Adrenal gland (tissue), 12 donors: ENCODE measurements around the gene FMN2. TPM values are rescaled to one million over a fixed set of nuclear protein-coding genes. Genes with fewer than 3 reads are reported as not detected.

Source experiments
- DNase-seq, 7 donors: peaks; one replicate each; pipeline ENCODE4 v3.0.0-alpha.2; 2019 to 2020
- H3K27ac ChIP-seq, 5 donors: fragments of 200-600 bp; sonication (generic) in 4 of 5; 1 replicate in 3 of 5; 2 replicates in 2 of 5; pipeline versions ENCODE4 v1.5.1 to v1.8.0; 2016 to 2020; ENCODE audit warnings: mild to moderate bottlenecking in 1 of 5
- H3K27me3 ChIP-seq: fragments of 200-600 bp; 2 replicates; pipeline ENCODE4 v1.8.0; 2021
- H3K36me3 ChIP-seq, 2 donors: fragments of 200-600 bp; replicated peaks in 1 of 2; 1 replicate in 1 of 2; 2 replicates in 1 of 2; pipeline versions ENCODE4 v1.5.1 to v1.8.0; 2018 to 2022
- H3K4me1 ChIP-seq, 2 donors: fragments of 200-600 bp; replicated peaks in 1 of 2; 1 replicate in 1 of 2; 2 replicates in 1 of 2; pipeline versions ENCODE4 v1.5.1 to v1.8.0; 2018 to 2021
- H3K4me3 ChIP-seq, 4 donors: fragments of 200-600 bp; sonication (generic) in 3 of 4; one replicate each; pipeline ENCODE4 v1.5.1; 2016 to 2018
- H3K9me3 ChIP-seq, 3 donors: fragments of 200-600 bp; sonication (generic) in 1 of 3; replicated peaks in 1 of 3; 1 replicate in 2 of 3; 2 replicates in 1 of 3; pipeline versions ENCODE4 v1.5.1 to v1.8.0; 2016 to 2021
- CTCF ChIP-seq, 6 experiments: fragments of 450-650 bp in 4 of 6; fragments of 200-600 bp in 2 of 6; sonication (generic) in 1 of 6; IDR thresholded peaks; 1 replicate in 5 of 6; 2 replicates in 1 of 6; pipeline versions ENCODE4 v1.5.1 to v1.8.0; 2016 to 2021; ENCODE audit warnings: antibody characterized with exemption in 6 of 6, mild to moderate bottlenecking in 2 of 6, moderate library complexity in 1 of 6
- POLR2A ChIP-seq, 2 donors: fragments of 450-650 bp; IDR thresholded peaks; one replicate each; pipeline ENCODE4 v1.6.1; 2017; ENCODE audit warnings: antibody characterized with exemption in 2 of 2, mild to moderate bottlenecking in 2 of 2, moderate library complexity in 1 of 2
- WGBS, 4 donors: extraction: QIAGEN DNeasy Blood & Tissue Kit in 2 of 4; methylation state at CpG; one replicate each; pipeline versions ENCODE4 v1.1.5 to v1.1.7; 2013 to 2017; 5-methylcytosine and 5-hydroxymethylcytosine counted together
- intact Hi-C, 2 donors: fragments of 100-400 bp; cut with DNase I; formaldehyde crosslinking; loops; one replicate each; pipeline versions ENCODE4 v1.14.1 to v1.15.0; 2022 to 2023
- polyA plus RNA-seq, 3 donors: library from polyadenylated mRNA; stranded (reverse); fragments of 200-250 nt in 2 of 3; fragments of 350-450 nt in 1 of 3; fragmentation: Illumina TruSeq in 1 of 3; extraction: RNeasy Lipid Tissue Mini Kit (QIAGEN cat#74804) in 1 of 3; gene quantifications; one replicate each; pipeline ENCODE4 v1.2.3, GENCODE V29; 2013 to 2014
- total RNA-seq, 9 donors: library from RNA; depleted of rRNA in 4 of 9; stranded (reverse); fragments of >200 nt in 4 of 9; fragments of 120-200 nt in 1 of 9; fragmentation: NEBNext Ultra II Directional in 1 of 9; extraction: Animal tissue kit (Norgen Biotek cat#: 25700) in 1 of 9; gene quantifications; one replicate each; pipeline versions ENCODE4 v1.1.0 to v1.2.4, GENCODE V29; 2013 to 2023
- donor health status: healthy with polysubstance abuse.
- donor health status: Bipolar disorder and iron deficiency.
- donor health status: DM: yes; HTN: yes; CAD: no.
- donor health status: DM: no; HTN: no; CAD: no.
- donor health status: DM: no; HTN: no; CAD: no.
- donor health status: DM: yes; HTN: yes; CAD: no.

The FMN2 gene
- total and polyA plus RNA-seq, 12 donors: 0.69 to 9.8 (median 3.1) TPM

- no peak for DNase-seq
- H3K4me1 ChIP-seq: peaks cover 0 to 5% of the 10 kb centered on the region in 2 donors
- TF ChIP-seq CTCF (IDR thresholded peaks at IDR 0.05) (no peak), POLR2A (IDR thresholded peaks at IDR 0.05) (no peak)
- H3K4me3 ChIP-seq: no peak overlapping the region
- WGBS, 4 donors: 31 to 47% (median 40%) methylated on average over 2 of the region's 2 CpGs
- no peaks in the 10 kb centered on the region for H3K9me3 ChIP-seq
- no peaks in the 10 kb centered on the region for H3K36me3 ChIP-seq
- H3K27ac ChIP-seq: no peak overlapping the region
- no peaks in the 10 kb centered on the region for H3K27me3 ChIP-seq
- intact Hi-C loops: no loop called here
These were observed 202.0 kb downstream of the FMN2 start for GRCh38 chr1:240293706-240294105.

- TF ChIP-seq POLR2A (IDR thresholded peaks at IDR 0.05): no peak
- TF ChIP-seq CTCF (IDR thresholded peaks at IDR 0.05): no peak
- H3K27ac ChIP-seq: no peak overlapping the region
- WGBS, 4 donors: 59 to 72% (median 60%) methylated on average over 3 of the region's 3 CpGs
- H3K4me1 ChIP-seq: peaks cover 0 to 5% of the 10 kb centered on the region in 2 donors
- intact Hi-C loops: no loop called here
- no peaks in the 10 kb centered on the region for H3K9me3 ChIP-seq
- H3K27me3 ChIP-seq: no peaks in the 10 kb centered on the region
- H3K4me3 ChIP-seq: no peak overlapping the region
- no peaks in the 10 kb centered on the region for H3K36me3 ChIP-seq
- no peak for DNase-seq
These were observed 202.9 kb downstream of the FMN2 start for GRCh38 chr1:240294566-240294965.

- intact Hi-C loops: no loop called here
- Histone ChIP-seq H3K36me3 (no peaks in the 10 kb centered on the region), H3K9me3 (no peaks in the 10 kb centered on the region), H3K4me3 (no peak overlapping the region), H3K4me1 (peaks cover 0 to 5% of the 10 kb centered on the region in 2 donors), H3K27me3 (no peaks in the 10 kb centered on the region), H3K27ac (no peak overlapping the region)
- WGBS, 4 donors: 69 to 98% (median 97%) methylated on average over 2 of the region's 2 CpGs
- no peak for DNase-seq
- TF ChIP-seq POLR2A (IDR thresholded peaks at IDR 0.05): no peak
- no peak for TF ChIP-seq CTCF (IDR thresholded peaks at IDR 0.05)
These were observed 204.1 kb downstream of the FMN2 start for GRCh38 chr1:240295811-240296210.

GRCh38 chr1:240304466-240304865 is 212.8 kb downstream of the FMN2 start:
- H3K9me3 ChIP-seq: no peaks in the 10 kb centered on the region
- H3K27ac ChIP-seq: no peak overlapping the region
- 73 to 83% (median 77%) methylated on average over 5 of the region's 5 CpGs for WGBS, 4 donors
- intact Hi-C loops: no loop called here
- DNase-seq: no peak
- no peaks in the 10 kb centered on the region for H3K27me3 ChIP-seq
- H3K4me1 ChIP-seq: no peaks in the 10 kb centered on the region
- no peaks in the 10 kb centered on the region for H3K36me3 ChIP-seq
- no peak overlapping the region for H3K4me3 ChIP-seq
- TF ChIP-seq POLR2A (IDR thresholded peaks at IDR 0.05): no peak
- no peak for TF ChIP-seq CTCF (IDR thresholded peaks at IDR 0.05)
